OCI-LY1 (cell line): ENCODE results near the gene TICRR.

ENCODE experiments used
- H2AFZ ChIP-seq: fragments of 200-600 bp; sonication (generic), shearing (Covaris generic); 2 replicates; pipeline ENCODE4 v1.6.0; 2014; ENCODE audit warnings: antibody characterized with exemption, mild to moderate bottlenecking, low read length
- H3F3A ChIP-seq: fragments of 200-600 bp; sonication (generic), shearing (Covaris generic); 2 replicates; pipeline ENCODE4 v1.6.0; 2014; ENCODE audit warnings: mild to moderate bottlenecking, antibody characterized with exemption, low read length, moderate library complexity; ENCODE audit not compliant: insufficient read depth
- H3K27ac ChIP-seq: fragments of 200-600 bp; sonication (generic); 2 replicates; pipeline ENCODE4 v1.5.1; 2014; ENCODE audit warnings: low read length, mixed run types, mild to moderate bottlenecking, low read depth; ENCODE audit not compliant: poor library complexity, severe bottlenecking
- H3K27me3 ChIP-seq: fragments of 200-600 bp; sonication (generic); 2 replicates; pipeline ENCODE4 v1.6.0; 2014; ENCODE audit warnings: antibody characterized with exemption, mild to moderate bottlenecking, low read length, moderate library complexity; ENCODE audit not compliant: insufficient read depth
- H3K36me3 ChIP-seq: fragments of 200-600 bp; sonication (generic); 2 replicates; pipeline ENCODE4 v1.6.1; 2014; ENCODE audit warnings: mild to moderate bottlenecking, antibody characterized with exemption, low read length, moderate library complexity, mixed read lengths; ENCODE audit not compliant: insufficient read depth
- H3K4me1 ChIP-seq: fragments of 200-600 bp; sonication (generic); 2 replicates; pipeline ENCODE4 v1.5.1; 2014; ENCODE audit warnings: mild to moderate bottlenecking, low read length, moderate library complexity; ENCODE audit not compliant: insufficient read depth, severe bottlenecking
- H3K4me2 ChIP-seq: fragments of 200-600 bp; sonication (generic), shearing (Covaris generic); 2 replicates; pipeline ENCODE4 v1.6.1; 2014; ENCODE audit warnings: low read length
- H3K4me3 ChIP-seq: fragments of 200-600 bp; sonication (generic); 2 replicates; pipeline ENCODE4 v1.5.1; 2014; ENCODE audit warnings: low read length, low read depth, mild to moderate bottlenecking, mixed read lengths; ENCODE audit not compliant: poor library complexity, severe bottlenecking
- H3K79me2 ChIP-seq: fragments of 200-600 bp; shearing (Covaris generic); 2 replicates; pipeline ENCODE4 v1.6.1; 2016; ENCODE audit warnings: mixed run types, low read length, mixed read lengths; ENCODE audit not compliant: insufficient read depth
- H3K9ac ChIP-seq: fragments of 200-600 bp; sonication (generic), shearing (Covaris generic); 2 replicates; pipeline ENCODE4 v1.6.1; 2014; ENCODE audit warnings: mild to moderate bottlenecking, low read length, mixed read lengths
- H3K9me2 ChIP-seq: fragments of 200-600 bp; sonication (generic), shearing (Covaris generic); 2 replicates; pipeline ENCODE4 v1.6.1; 2014; ENCODE audit warnings: low read depth, mild to moderate bottlenecking, low read length, mixed read lengths
- H3K9me3 ChIP-seq: fragments of 200-600 bp; shearing (Covaris generic); 2 replicates; pipeline ENCODE4 v1.6.1; 2014; ENCODE audit warnings: low read length, mixed read lengths
- H4K20me1 ChIP-seq: fragments of 200-600 bp; sonication (generic), shearing (Covaris generic); 2 replicates; pipeline ENCODE4 v1.6.0; 2016; ENCODE audit warnings: mild to moderate bottlenecking, low read length; ENCODE audit not compliant: insufficient read depth
- EZH2 ChIP-seq: fragments of 200-600 bp; sonication (generic), shearing (Covaris generic); IDR thresholded peaks from 2 replicates; pipeline ENCODE4 v1.8.0; 2017; ENCODE audit warnings: borderline replicate concordance, mixed run types, mild to moderate bottlenecking, antibody characterized with exemption, low read length, moderate library complexity, mixed read lengths
- TF ChIP-seq, protein P1 (sequence below): fragments of 200-600 bp; sonication (generic), shearing (Covaris generic); IDR thresholded peaks from 2 replicates; pipeline ENCODE4 v1.5.1; 2017; ENCODE audit warnings: mild to moderate bottlenecking, antibody characterized with exemption, low read length, moderate library complexity, mixed read lengths

TICRR gene

DNA sequence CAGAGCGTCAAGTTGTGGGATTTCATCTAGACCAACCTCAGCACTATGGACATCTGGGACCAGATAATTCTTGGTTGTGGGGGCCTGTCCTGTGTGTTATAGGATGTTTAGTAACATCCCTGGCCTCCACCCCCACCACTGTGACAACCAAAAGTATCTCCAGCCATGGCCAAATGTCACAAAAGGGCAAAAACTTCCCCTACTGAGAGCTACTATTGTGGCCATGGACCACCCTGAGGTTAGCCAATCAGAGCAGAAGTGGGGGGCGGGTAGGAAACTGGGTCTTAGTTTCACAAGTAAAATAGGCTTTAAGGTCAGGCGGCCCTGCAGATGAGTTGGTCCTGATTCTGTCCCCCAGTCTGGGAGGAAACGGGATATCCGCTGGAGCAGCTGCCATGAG is 54.6 kb downstream of the TICRR start:
- Histone ChIP-seq H3K4me3 (no peak overlapping the region), H3K4me1 (no peaks in the 10 kb centered on the region), H4K20me1 (no peaks in the 10 kb centered on the region), H3K79me2 (no peaks in the 10 kb centered on the region), H3K9me3 (0 out of 2 replicates have a peak, but pooled peaks cover 6% of the 10 kb centered on the region), H2AFZ (no peak overlapping the region), H3K9me2 (no peaks in the 10 kb centered on the region), H3K27me3 (no peaks in the 10 kb centered on the region), H3K27ac (no peak overlapping the region), H3F3A (no peaks in the 10 kb centered on the region), H3K4me2 (no peak overlapping the region), H3K36me3 (peaks cover 67% of the 10 kb centered on the region), H3K9ac (no peak overlapping the region)
- TF ChIP-seq EZH2 = no peak
- TF ChIP-seq, protein P1, sequence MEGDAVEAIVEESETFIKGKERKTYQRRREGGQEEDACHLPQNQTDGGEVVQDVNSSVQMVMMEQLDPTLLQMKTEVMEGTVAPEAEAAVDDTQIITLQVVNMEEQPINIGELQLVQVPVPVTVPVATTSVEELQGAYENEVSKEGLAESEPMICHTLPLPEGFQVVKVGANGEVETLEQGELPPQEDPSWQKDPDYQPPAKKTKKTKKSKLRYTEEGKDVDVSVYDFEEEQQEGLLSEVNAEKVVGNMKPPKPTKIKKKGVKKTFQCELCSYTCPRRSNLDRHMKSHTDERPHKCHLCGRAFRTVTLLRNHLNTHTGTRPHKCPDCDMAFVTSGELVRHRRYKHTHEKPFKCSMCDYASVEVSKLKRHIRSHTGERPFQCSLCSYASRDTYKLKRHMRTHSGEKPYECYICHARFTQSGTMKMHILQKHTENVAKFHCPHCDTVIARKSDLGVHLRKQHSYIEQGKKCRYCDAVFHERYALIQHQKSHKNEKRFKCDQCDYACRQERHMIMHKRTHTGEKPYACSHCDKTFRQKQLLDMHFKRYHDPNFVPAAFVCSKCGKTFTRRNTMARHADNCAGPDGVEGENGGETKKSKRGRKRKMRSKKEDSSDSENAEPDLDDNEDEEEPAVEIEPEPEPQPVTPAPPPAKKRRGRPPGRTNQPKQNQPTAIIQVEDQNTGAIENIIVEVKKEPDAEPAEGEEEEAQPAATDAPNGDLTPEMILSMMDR = no peak

DNA sequence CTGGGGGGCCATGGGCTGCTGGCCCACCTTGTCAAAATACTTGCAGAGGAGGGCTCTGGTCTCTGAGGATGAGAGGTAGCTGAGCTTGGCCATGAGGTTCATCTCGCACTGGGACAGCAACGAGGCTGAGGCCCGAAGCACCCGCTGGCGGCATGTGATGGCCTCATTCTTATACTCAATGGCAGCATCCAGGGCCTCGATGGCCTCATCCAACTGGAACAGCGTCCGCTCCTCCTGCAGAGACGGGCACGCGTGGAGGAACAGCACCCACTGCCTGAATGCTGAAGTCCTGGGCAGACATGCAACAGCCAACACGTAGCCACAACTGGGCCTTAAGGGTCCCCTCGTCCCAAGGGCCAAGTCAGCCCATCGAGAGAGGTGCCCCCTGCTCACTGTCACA is 55.0 kb downstream of the TICRR start:
- Histone ChIP-seq H3K9ac (no peak overlapping the region), H3K9me3 (0 out of 2 replicates have a peak, but pooled peaks cover 6% of the 10 kb centered on the region), H2AFZ (no peak overlapping the region), H3K4me1 (no peaks in the 10 kb centered on the region), H3K27ac (no peak overlapping the region), H3K36me3 (peaks cover 62% of the 10 kb centered on the region), H3K9me2 (no peaks in the 10 kb centered on the region), H3K4me2 (no peak overlapping the region), H3K4me3 (no peak overlapping the region), H3K79me2 (no peaks in the 10 kb centered on the region), H3K27me3 (no peaks in the 10 kb centered on the region), H4K20me1 (no peaks in the 10 kb centered on the region), H3F3A (no peaks in the 10 kb centered on the region)
- TF ChIP-seq, protein P1 = no peak
- no peak for TF ChIP-seq EZH2

DNA sequence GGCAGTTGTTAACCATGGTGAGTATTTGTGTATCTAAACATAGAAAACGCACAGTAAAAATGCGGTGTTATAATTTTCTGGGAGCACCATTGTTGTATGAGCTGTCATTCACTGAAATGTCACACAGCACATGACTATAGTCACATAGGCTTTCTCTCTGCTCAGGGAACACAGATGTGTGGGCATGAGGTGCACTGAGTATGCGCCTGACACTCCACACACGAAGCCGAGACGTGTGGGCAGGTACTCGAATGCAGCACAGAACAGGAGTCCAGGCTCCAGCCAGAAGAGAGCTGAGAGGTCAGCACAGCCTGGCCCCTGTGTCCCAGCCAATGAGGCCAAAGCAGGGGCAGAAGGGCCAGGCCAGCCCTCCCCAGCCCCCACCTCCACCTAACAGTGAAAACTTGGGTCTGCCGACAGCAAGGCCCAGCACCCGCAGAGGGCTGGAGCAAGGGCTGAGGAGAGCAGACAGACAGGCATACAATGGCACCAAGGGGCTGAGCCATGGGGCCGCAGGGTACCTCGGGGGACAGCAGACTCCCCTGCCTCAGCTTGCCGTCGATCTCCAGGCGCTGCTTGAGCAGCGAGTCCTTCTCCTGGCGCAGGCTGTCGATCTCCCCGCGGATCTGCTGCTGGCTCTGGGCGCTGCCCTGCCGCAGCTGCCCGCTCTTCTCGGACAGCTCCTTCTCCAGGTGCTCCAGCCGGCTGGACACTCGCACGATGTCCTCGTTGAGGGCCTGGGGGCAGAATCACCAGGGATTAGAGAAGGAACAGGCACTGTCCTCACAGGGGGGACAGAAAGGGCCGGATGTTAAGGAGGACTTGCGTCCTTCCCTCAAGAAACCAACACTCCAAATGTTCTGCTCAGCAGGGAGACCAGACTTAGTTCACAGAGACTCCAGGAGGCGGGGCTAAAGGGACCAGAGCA is 56.0 kb downstream of the TICRR start:
- no peak overlapping the region for H3K9ac ChIP-seq
- no peak overlapping the region for H3K4me3 ChIP-seq
- no peak overlapping the region for H2AFZ ChIP-seq
- no peak overlapping the region for H3K27ac ChIP-seq
- TF ChIP-seq, protein P1 = no peak
- no peak for TF ChIP-seq EZH2
- no peaks in the 10 kb centered on the region for H3F3A ChIP-seq
- H3K9me3 ChIP-seq = 0 out of 2 replicates have a peak, but pooled peaks cover 6% of the 10 kb centered on the region
- H3K4me2 ChIP-seq = no peak overlapping the region
- no peaks in the 10 kb centered on the region for H3K27me3 ChIP-seq
- no peaks in the 10 kb centered on the region for H3K9me2 ChIP-seq
- H4K20me1 ChIP-seq = no peaks in the 10 kb centered on the region
- H3K79me2 ChIP-seq = no peaks in the 10 kb centered on the region
- H3K36me3 ChIP-seq = peaks cover 53% of the 10 kb centered on the region
- H3K4me1 ChIP-seq = no peaks in the 10 kb centered on the region
